Psoas muscle (tissue), 8 donors: ENCODE results near the gene PDE8A. TPM values are rescaled to one million over a fixed set of nuclear protein-coding genes. Genes with fewer than 3 reads are reported as not detected.

Experiments used
- ATAC-seq, 4 donors: fragments of 200-7000 bp; cut with Tn5 transposase; one replicate each; pipeline ENCODE4 v1.9.1; 2020; ENCODE audit warnings: moderate library complexity in 3 of 4, mild to moderate bottlenecking in 2 of 4
- DNase-seq, 2 donors: peaks; one replicate each; pipeline ENCODE4 v3.0.0-alpha.2; 2020
- H3K27ac ChIP-seq: fragments of 200-600 bp; one replicate; pipeline ENCODE4 v1.8.0; 2022
- H3K27me3 ChIP-seq, 3 donors: fragments of 200-600 bp in 1 of 3; one replicate each; pipeline versions ENCODE4 v1.6.1 to v1.8.0; 2013 to 2022; ENCODE audit warnings: low read length in 2 of 3, mild to moderate bottlenecking in 2 of 3, moderate library complexity in 1 of 3; ENCODE audit not compliant: insufficient read depth in 3 of 3
- H3K36me3 ChIP-seq, 2 donors: fragments of 200-600 bp in 1 of 2; one replicate each; pipeline versions ENCODE4 v1.6.1 to v1.8.0; 2013 to 2022; ENCODE audit warnings: low read depth in 1 of 2, mild to moderate bottlenecking in 1 of 2, moderate library complexity in 1 of 2; ENCODE audit not compliant: insufficient read depth in 1 of 2
- H3K4me1 ChIP-seq: fragments of 200-600 bp; one replicate; pipeline ENCODE4 v1.8.0; 2022
- H3K4me3 ChIP-seq: fragments of 200-600 bp; one replicate; pipeline ENCODE4 v1.8.0; 2022; ENCODE audit warnings: mild to moderate bottlenecking
- H3K9me3 ChIP-seq: fragments of 200-600 bp; one replicate; pipeline ENCODE4 v1.8.0; 2022
- WGBS, 3 donors: extraction: QIAGEN DNeasy Blood & Tissue Kit; methylation state at CpG; one replicate each; pipeline versions ENCODE4 v1.1.6 to v1.1.7; 2013; 5-methylcytosine and 5-hydroxymethylcytosine counted together
- intact Hi-C, 2 donors: fragments of 100-400 bp; cut with DNase I; formaldehyde crosslinking; loops; one replicate each; pipeline versions ENCODE4 v1.11.0 to v1.14.2; 2022
- polyA plus RNA-seq, 3 donors: library from polyadenylated mRNA; stranded (reverse); fragments of 200-250 nt; gene quantifications; one replicate each; pipeline ENCODE4 v1.2.3, GENCODE V29; 2013
- total RNA-seq, 4 donors: library from RNA; stranded (reverse); fragmentation: NEBNext Ultra II Directional in 2 of 4; extraction: Animal tissue kit (Norgen Biotek cat#: 25700) in 2 of 4; gene quantifications; one replicate each; pipeline versions ENCODE4 v1.2.1 to v1.2.4, GENCODE V29; 2021 to 2023
- TF ChIP-seq, protein P1 (sequence below): fragments of 200-600 bp; IDR thresholded peaks from one replicate; pipeline ENCODE4 v1.8.0; 2022; ENCODE audit warnings: antibody characterized with exemption
- donor health status: healthy with polysubstance abuse.
- donor health status: DM: no; HTN: no; CAD: no; lungs with moderate emphysema.
- donor health status: Bipolar disorder and iron deficiency.
- donor health status: healthy.
- donor health status: DM: yes; HTN: yes; CAD: no.
- donor health status: DM: no; HTN: no; CAD: no.
- donor health status: DM: no; HTN: no; CAD: no.
- donor health status: DM: yes; HTN: yes; CAD: no.

Gene PDE8A
- total and polyA plus RNA-seq, 7 donors: 6.5 to 12.1 (median 10.5) TPM

DNA sequence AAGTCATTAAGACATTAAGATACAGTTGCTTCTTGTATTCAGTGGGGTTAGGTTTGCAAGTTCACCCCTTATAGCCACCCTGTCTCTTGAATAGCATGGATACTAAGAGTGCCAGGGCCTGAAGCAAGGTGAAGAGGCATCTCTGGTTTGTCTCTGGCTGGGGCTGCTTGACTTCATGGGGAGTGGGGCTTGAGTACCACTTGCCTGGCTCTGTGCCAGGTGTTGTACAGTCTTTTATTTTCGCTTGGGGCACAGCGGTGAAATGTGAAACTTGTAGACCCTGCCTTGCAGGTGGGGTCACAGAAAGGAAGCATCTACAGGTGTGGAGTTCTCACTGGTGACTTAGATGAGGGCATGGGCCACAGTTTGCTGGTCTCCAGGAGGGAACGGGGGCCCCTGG lies 152.1 kb downstream of the PDE8A start:
- intact Hi-C loops: no loop called here
- DNase-seq (no peak), ATAC-seq (no peak)
- Histone ChIP-seq H3K36me3 (peaks cover 3 to 81% of the 10 kb centered on the region in 2 donors), H3K27ac (no peak overlapping the region), H3K27me3 (no peaks in the 10 kb centered on the region), H3K4me1 (no peaks in the 10 kb centered on the region), H3K4me3 (no peak overlapping the region), H3K9me3 (peaks cover 6% of the 10 kb centered on the region)
- TF ChIP-seq, protein P1, sequence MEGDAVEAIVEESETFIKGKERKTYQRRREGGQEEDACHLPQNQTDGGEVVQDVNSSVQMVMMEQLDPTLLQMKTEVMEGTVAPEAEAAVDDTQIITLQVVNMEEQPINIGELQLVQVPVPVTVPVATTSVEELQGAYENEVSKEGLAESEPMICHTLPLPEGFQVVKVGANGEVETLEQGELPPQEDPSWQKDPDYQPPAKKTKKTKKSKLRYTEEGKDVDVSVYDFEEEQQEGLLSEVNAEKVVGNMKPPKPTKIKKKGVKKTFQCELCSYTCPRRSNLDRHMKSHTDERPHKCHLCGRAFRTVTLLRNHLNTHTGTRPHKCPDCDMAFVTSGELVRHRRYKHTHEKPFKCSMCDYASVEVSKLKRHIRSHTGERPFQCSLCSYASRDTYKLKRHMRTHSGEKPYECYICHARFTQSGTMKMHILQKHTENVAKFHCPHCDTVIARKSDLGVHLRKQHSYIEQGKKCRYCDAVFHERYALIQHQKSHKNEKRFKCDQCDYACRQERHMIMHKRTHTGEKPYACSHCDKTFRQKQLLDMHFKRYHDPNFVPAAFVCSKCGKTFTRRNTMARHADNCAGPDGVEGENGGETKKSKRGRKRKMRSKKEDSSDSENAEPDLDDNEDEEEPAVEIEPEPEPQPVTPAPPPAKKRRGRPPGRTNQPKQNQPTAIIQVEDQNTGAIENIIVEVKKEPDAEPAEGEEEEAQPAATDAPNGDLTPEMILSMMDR: no peak
- WGBS, 3 donors: 92 to 97% (median 94%) methylated on average over 3 of the region's 3 CpGs

DNA sequence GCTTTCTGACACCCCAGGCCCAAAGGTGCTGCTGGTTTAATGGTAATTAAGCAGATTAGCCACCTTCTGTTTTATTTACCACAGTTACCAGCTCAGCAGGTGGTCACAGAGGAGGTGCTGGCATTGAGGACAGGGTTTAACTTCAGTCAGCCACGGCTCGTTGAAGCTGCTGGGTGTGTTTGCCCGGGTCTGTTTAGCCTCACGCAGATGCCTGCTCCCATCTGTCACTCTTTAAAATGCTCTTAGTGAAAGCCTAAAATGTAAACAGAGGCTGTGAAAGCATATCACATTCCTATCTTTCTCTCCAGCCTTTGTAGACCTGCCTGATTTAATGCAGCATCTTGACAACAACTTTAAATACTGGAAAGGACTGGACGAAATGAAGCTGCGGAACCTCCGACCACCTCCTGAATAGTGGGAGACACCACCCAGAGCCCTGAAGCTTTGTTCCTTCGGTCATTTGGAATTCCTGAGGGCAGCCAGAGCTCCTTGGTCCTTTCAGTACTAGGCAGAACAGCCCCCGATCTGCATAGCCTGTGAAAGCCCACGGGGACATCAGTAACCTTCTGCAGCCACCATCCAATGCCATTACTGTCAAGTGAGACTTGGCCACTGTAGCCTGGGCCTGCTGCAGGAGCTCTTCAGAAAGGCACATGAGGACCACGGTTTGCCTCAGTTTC lies 156.0 kb downstream of the PDE8A start:
- Histone ChIP-seq H3K36me3 (peaks cover 3 to 61% of the 10 kb centered on the region in 2 donors), H3K27ac (no peak overlapping the region), H3K9me3 (no peaks in the 10 kb centered on the region), H3K27me3 (no peaks in the 10 kb centered on the region), H3K4me3 (no peak overlapping the region), H3K4me1 (no peaks in the 10 kb centered on the region)
- WGBS, 3 donors: 69 to 74% (median 72%) methylated on average over 11 of the region's 11 CpGs
- TF ChIP-seq, protein P1: no peak
- DNase-seq (no peak), ATAC-seq (no peak)
- intact Hi-C loops: no loop called here

- intact Hi-C loops: no loop called here
- no peak overlapping the region for H3K27ac ChIP-seq
- H3K9me3 ChIP-seq: no peaks in the 10 kb centered on the region
- WGBS, 3 donors: 85 to 96% (median 95%) methylated on average over 2 of the region's 2 CpGs
- H3K27me3 ChIP-seq: no peaks in the 10 kb centered on the region
- no peak for DNase-seq
- ATAC-seq: no peak
- peaks cover 3 to 48% of the 10 kb centered on the region in 2 donors for H3K36me3 ChIP-seq
- TF ChIP-seq, protein P1: no peak
- H3K4me1 ChIP-seq: no peaks in the 10 kb centered on the region
- H3K4me3 ChIP-seq: no peak overlapping the region
Measured at GRCh38 chr15:85139391-85139790, 157.7 kb downstream of the PDE8A start.

GRCh38 chr15:85141726-85142125 lies 160.1 kb downstream of the PDE8A start:
- Histone ChIP-seq H3K4me1 (no peaks in the 10 kb centered on the region), H3K27ac (no peak overlapping the region), H3K9me3 (no peaks in the 10 kb centered on the region), H3K4me3 (no peak overlapping the region), H3K36me3 (peaks cover 3 to 30% of the 10 kb centered on the region in 2 donors), H3K27me3 (no peaks in the 10 kb centered on the region)
- no peak for DNase-seq
- no peak for ATAC-seq
- 49 to 69% (median 59%) methylated on average over 2 of the region's 2 CpGs for WGBS, 3 donors
- TF ChIP-seq, protein P1: no peak
- intact Hi-C loops: no loop called here

DNA sequence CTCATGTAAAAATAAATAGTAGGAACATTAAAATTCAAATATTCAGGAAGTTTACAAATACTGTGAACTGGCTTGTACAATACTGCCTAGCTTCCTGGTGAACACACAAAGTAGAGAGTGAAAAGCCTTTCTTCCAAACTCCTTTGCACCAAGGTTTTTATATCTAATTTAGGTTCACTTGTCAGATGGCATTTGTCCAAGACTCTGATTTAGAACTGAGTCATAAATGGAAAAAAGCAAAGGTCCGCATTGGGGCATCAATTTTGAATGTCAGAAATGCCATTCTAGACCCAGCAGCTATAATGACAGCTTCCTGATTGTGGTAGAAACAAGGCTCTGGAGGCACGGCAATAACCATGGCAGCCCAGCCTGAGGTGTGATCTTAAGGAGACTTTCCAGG lies 160.7 kb downstream of the PDE8A start:
- ATAC-seq (no peak), DNase-seq (no peak)
- TF ChIP-seq, protein P1: no peak
- H3K27me3 ChIP-seq: no peaks in the 10 kb centered on the region
- intact Hi-C loops: no loop called here
- no peaks in the 10 kb centered on the region for H3K9me3 ChIP-seq
- WGBS, 3 donors: 36 to 57% (median 49%) methylated on average over 2 of the region's 2 CpGs
- H3K4me1 ChIP-seq: no peaks in the 10 kb centered on the region
- peaks cover 3 to 24% of the 10 kb centered on the region in 2 donors for H3K36me3 ChIP-seq
- no peak overlapping the region for H3K27ac ChIP-seq
- H3K4me3 ChIP-seq: no peak overlapping the region
